H1 (cell line): ENCODE measurements around the gene CRHR2. TPM values are rescaled to one million over a fixed set of nuclear protein-coding genes. Genes with fewer than 3 reads are reported as not detected.

Source experiments
- CHD2 ChIP-seq: IDR thresholded peaks from 2 replicates; pipeline ENCODE4 v1.6.1; 2012; ENCODE audit warnings: low read length, improper control_type of control experiment
- CTBP2 ChIP-seq: IDR thresholded peaks from 2 replicates; pipeline ENCODE4 v1.7.0; 2011; ENCODE audit warnings: borderline replicate concordance, mild to moderate bottlenecking, moderate library complexity, mixed read lengths, low read length; ENCODE audit not compliant: insufficient read depth, insufficient read length
- FOSL1 ChIP-seq: IDR thresholded peaks from 2 replicates; pipeline ENCODE4 v1.6.1; 2011; ENCODE audit warnings: mild to moderate bottlenecking, low read depth, low read length, moderate library complexity; ENCODE audit not compliant: insufficient read depth
- JUND ChIP-seq: IDR thresholded peaks from 2 replicates; pipeline ENCODE4 v1.6.1; 2011; ENCODE audit warnings: mild to moderate bottlenecking, improper control_type of control experiment, low read length
- TEAD4 ChIP-seq: IDR thresholded peaks from 2 replicates; pipeline ENCODE4 v1.6.1; 2012; ENCODE audit warnings: low read depth, low read length, inconsistent platforms, mixed read lengths
- YY1 ChIP-seq: IDR thresholded peaks from 2 replicates; pipeline ENCODE4 v1.6.1; 2011; ENCODE audit warnings: low read depth, mild to moderate bottlenecking, low read length
- ZNF274 ChIP-seq: IDR thresholded peaks from 2 replicates; pipeline ENCODE4 v1.7.0; 2012; ENCODE audit warnings: low read length, borderline replicate concordance; ENCODE audit errors: extremely low read depth
- polyA plus RNA-seq, 7 experiments: library from polyadenylated mRNA; depleted of rRNA in 3 of 7; stranded (reverse) in 5 of 7; unstranded in 2 of 7; fragments of >200 nt in 5 of 7; fragments of 200-250 nt in 2 of 7; gene quantifications; 1 replicate in 5 of 7; 2 replicates in 1 of 7; 4 replicates in 1 of 7; pipeline versions ENCODE4 v1.2.1 to v1.2.3, GENCODE V29; 2011 to 2013; ENCODE audit warnings: missing spikeins in 2 of 7, mixed read lengths in 2 of 7
- total RNA-seq: library from RNA; stranded (reverse); fragmentation: NEBNext Ultra II Directional; extraction: Animal tissue kit (Norgen Biotek cat#: 25700); gene quantifications from 2 replicates; pipeline ENCODE4 v1.2.1, GENCODE V29; 2021
- TF ChIP-seq, protein P1 (sequence below): fragments of 300-600 bp; sonication (generic); IDR thresholded peaks from 2 replicates; pipeline ENCODE4 v1.7.1; 2012; ENCODE audit warnings: low read length, moderate library complexity, mild to moderate bottlenecking, inconsistent platforms; ENCODE audit not compliant: insufficient replicate concordance

Gene CRHR2
- total and polyA plus RNA-seq, 2 of the 8 experiments (the other 6 are each of a cell fraction or from before 2014, with no cell fraction given) = 0.37 to 1.3 TPM

DNA sequence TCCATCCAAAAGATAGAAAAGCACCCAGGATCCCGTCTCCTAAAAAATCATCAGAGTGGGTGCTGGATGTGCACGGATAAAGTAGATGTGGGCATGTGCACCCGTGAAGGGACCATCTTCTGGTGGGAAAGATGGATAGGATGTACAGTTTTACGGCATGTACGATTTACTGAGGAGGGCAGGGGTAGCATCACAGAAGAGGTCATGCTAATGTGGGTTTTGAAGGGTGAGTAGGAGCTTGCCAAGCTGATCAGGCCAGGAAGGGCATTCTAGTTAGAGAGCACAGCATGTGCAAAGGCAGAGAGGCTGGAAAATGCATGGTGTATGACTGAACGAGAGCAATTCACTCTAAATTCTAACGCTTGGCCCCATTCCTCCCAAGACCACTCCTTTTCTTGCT is 7.8 kb upstream of the CRHR2 start (continued):
- TF ChIP-seq, protein P1, sequence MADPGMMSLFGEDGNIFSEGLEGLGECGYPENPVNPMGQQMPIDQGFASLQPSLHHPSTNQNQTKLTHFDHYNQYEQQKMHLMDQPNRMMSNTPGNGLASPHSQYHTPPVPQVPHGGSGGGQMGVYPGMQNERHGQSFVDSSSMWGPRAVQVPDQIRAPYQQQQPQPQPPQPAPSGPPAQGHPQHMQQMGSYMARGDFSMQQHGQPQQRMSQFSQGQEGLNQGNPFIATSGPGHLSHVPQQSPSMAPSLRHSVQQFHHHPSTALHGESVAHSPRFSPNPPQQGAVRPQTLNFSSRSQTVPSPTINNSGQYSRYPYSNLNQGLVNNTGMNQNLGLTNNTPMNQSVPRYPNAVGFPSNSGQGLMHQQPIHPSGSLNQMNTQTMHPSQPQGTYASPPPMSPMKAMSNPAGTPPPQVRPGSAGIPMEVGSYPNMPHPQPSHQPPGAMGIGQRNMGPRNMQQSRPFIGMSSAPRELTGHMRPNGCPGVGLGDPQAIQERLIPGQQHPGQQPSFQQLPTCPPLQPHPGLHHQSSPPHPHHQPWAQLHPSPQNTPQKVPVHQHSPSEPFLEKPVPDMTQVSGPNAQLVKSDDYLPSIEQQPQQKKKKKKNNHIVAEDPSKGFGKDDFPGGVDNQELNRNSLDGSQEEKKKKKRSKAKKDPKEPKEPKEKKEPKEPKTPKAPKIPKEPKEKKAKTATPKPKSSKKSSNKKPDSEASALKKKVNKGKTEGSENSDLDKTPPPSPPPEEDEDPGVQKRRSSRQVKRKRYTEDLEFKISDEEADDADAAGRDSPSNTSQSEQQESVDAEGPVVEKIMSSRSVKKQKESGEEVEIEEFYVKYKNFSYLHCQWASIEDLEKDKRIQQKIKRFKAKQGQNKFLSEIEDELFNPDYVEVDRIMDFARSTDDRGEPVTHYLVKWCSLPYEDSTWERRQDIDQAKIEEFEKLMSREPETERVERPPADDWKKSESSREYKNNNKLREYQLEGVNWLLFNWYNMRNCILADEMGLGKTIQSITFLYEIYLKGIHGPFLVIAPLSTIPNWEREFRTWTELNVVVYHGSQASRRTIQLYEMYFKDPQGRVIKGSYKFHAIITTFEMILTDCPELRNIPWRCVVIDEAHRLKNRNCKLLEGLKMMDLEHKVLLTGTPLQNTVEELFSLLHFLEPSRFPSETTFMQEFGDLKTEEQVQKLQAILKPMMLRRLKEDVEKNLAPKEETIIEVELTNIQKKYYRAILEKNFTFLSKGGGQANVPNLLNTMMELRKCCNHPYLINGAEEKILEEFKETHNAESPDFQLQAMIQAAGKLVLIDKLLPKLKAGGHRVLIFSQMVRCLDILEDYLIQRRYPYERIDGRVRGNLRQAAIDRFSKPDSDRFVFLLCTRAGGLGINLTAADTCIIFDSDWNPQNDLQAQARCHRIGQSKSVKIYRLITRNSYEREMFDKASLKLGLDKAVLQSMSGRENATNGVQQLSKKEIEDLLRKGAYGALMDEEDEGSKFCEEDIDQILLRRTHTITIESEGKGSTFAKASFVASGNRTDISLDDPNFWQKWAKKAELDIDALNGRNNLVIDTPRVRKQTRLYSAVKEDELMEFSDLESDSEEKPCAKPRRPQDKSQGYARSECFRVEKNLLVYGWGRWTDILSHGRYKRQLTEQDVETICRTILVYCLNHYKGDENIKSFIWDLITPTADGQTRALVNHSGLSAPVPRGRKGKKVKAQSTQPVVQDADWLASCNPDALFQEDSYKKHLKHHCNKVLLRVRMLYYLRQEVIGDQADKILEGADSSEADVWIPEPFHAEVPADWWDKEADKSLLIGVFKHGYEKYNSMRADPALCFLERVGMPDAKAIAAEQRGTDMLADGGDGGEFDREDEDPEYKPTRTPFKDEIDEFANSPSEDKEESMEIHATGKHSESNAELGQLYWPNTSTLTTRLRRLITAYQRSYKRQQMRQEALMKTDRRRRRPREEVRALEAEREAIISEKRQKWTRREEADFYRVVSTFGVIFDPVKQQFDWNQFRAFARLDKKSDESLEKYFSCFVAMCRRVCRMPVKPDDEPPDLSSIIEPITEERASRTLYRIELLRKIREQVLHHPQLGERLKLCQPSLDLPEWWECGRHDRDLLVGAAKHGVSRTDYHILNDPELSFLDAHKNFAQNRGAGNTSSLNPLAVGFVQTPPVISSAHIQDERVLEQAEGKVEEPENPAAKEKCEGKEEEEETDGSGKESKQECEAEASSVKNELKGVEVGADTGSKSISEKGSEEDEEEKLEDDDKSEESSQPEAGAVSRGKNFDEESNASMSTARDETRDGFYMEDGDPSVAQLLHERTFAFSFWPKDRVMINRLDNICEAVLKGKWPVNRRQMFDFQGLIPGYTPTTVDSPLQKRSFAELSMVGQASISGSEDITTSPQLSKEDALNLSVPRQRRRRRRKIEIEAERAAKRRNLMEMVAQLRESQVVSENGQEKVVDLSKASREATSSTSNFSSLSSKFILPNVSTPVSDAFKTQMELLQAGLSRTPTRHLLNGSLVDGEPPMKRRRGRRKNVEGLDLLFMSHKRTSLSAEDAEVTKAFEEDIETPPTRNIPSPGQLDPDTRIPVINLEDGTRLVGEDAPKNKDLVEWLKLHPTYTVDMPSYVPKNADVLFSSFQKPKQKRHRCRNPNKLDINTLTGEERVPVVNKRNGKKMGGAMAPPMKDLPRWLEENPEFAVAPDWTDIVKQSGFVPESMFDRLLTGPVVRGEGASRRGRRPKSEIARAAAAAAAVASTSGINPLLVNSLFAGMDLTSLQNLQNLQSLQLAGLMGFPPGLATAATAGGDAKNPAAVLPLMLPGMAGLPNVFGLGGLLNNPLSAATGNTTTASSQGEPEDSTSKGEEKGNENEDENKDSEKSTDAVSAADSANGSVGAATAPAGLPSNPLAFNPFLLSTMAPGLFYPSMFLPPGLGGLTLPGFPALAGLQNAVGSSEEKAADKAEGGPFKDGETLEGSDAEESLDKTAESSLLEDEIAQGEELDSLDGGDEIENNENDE = no peak
- TF ChIP-seq ZNF274 = no peak
- no peak for TF ChIP-seq CHD2
- no peak for TF ChIP-seq TEAD4
- TF ChIP-seq YY1 = no peak
- TF ChIP-seq CTBP2 = no peak
- no peak for TF ChIP-seq FOSL1
- no peak for TF ChIP-seq JUND
